OCI-LY1 (cell line): ENCODE measurements around the gene ACTG1.

ENCODE experiments used
- CTCF ChIP-seq: fragments of 200-600 bp; sonication (generic), shearing (Covaris generic); IDR thresholded peaks from 2 replicates; pipeline ENCODE4 v1.5.1; 2017; ENCODE audit warnings: mild to moderate bottlenecking, antibody characterized with exemption, low read length, moderate library complexity, mixed read lengths
- EZH2 ChIP-seq: fragments of 200-600 bp; sonication (generic), shearing (Covaris generic); IDR thresholded peaks from 2 replicates; pipeline ENCODE4 v1.8.0; 2017; ENCODE audit warnings: borderline replicate concordance, mixed run types, mild to moderate bottlenecking, antibody characterized with exemption, low read length, moderate library complexity, mixed read lengths

GRCh38 chr17:81470270-81470943 lies 42.2 kb downstream of the ACTG1 start:
- TF ChIP-seq CTCF: no peak
- no peak for TF ChIP-seq EZH2
